GM12801 (cell line): ENCODE measurements around the gene PLLP.

Experiments used
- TF ChIP-seq, protein P1 (sequence below): IDR thresholded peaks from one replicate; pipeline ENCODE4 v1.5.1; 2011; ENCODE audit warnings: control low read depth; ENCODE audit not compliant: insufficient read length; ENCODE audit errors: extremely low read depth

The PLLP gene

DNA sequence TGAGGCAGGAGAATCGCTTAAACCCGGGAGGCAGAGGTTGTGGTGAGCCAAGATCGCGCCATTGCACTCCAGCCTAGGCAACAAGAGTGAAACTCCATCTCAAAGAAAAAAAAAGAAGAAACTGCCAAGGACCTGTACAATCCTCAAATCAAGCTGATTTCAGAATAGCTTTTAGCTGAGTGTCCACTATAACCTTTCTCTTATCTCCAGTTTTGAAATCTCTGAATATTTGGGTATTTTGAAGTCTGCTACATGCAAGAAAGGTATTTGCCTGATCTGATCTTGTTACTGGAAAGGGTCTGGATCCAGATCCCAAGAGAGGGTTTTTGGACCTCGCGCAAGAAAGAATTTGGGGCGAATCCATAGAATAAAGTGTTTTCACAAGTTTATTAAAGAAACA lies 58.5 kb downstream of the PLLP start:
- TF ChIP-seq, protein P1, sequence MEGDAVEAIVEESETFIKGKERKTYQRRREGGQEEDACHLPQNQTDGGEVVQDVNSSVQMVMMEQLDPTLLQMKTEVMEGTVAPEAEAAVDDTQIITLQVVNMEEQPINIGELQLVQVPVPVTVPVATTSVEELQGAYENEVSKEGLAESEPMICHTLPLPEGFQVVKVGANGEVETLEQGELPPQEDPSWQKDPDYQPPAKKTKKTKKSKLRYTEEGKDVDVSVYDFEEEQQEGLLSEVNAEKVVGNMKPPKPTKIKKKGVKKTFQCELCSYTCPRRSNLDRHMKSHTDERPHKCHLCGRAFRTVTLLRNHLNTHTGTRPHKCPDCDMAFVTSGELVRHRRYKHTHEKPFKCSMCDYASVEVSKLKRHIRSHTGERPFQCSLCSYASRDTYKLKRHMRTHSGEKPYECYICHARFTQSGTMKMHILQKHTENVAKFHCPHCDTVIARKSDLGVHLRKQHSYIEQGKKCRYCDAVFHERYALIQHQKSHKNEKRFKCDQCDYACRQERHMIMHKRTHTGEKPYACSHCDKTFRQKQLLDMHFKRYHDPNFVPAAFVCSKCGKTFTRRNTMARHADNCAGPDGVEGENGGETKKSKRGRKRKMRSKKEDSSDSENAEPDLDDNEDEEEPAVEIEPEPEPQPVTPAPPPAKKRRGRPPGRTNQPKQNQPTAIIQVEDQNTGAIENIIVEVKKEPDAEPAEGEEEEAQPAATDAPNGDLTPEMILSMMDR: no peak

DNA sequence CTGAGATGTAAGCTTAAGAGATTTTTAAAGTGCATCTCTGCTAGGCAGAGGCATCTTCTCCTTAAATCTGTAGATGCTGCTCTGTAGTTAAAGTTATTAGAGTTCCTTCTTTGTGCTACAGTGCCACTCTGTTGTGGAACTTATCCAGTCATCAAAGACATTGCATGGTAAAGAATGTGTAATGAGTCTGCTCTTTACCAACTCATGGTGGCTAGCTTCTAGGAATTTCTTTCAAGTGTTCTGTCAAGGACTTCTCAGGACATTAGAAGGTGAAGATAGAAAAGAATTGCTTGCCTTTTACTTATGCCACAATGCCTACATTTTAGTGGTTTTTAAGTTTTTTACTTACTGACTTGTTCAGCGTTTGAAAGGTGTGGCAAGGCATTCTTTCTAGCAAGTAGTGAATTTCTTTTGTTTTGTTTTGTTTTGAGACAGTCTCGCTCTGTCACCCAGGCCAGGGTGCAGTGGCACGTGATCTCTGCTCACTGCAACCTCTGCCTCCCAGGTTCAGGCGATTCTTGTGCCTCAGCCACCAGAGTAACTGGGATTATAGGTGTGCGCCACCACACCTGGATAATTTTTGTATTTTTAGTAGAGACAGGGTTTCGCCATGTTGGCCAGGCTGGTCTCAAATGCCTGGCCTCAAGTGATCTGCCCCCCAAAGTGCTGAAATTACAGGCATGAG lies 59.7 kb downstream of the PLLP start:
- TF ChIP-seq, protein P1: no peak

- TF ChIP-seq, protein P1: no peak
Measured at GRCh38 chr16:57223057-57223456, 61.4 kb downstream of the PLLP start.

- TF ChIP-seq, protein P1: no peak
Measured at GRCh38 chr16:57216968-57217367, 67.5 kb downstream of the PLLP start.

- TF ChIP-seq, protein P1: no peak
Measured at GRCh38 chr16:57213462-57213861, 71.0 kb downstream of the PLLP start.

- TF ChIP-seq, protein P1: no peak
Measured at GRCh38 chr16:57209780-57210179, 74.7 kb downstream of the PLLP start.

- TF ChIP-seq, protein P1: no peak
Measured at GRCh38 chr16:57208926-57209325, 75.5 kb downstream of the PLLP start.
